Muscle of leg (tissue), 11 donors: ENCODE data around the gene NRG3. TPM values are rescaled to one million over a fixed set of nuclear protein-coding genes. Genes with fewer than 3 reads are reported as not detected.

Experiments used
- DNase-seq: peaks from one replicate; pipeline ENCODE4 v3.0.0; 2013
- H3K27ac ChIP-seq: one replicate; pipeline ENCODE4 v1.5.1; 2013; ENCODE audit warnings: mild to moderate bottlenecking, low read length, control low read depth
- H3K27me3 ChIP-seq: one replicate; pipeline ENCODE4 v1.6.1; 2013; ENCODE audit warnings: low read length; ENCODE audit not compliant: control insufficient read depth, insufficient read depth
- H3K36me3 ChIP-seq: one replicate; pipeline ENCODE4 v1.6.1; 2013; ENCODE audit warnings: low read length; ENCODE audit not compliant: control insufficient read depth, insufficient read depth
- H3K4me1 ChIP-seq: one replicate; pipeline ENCODE4 v1.6.1; 2013; ENCODE audit warnings: low read length; ENCODE audit not compliant: control insufficient read depth, insufficient read depth
- H3K4me3 ChIP-seq: one replicate; pipeline ENCODE4 v1.5.1; 2013; ENCODE audit warnings: low read length, control low read depth
- H3K9me3 ChIP-seq: replicated peaks from 2 replicates; pipeline ENCODE4 v1.6.1; 2013; ENCODE audit warnings: low read depth, low read length; ENCODE audit not compliant: control insufficient read depth
- WGBS: methylation state at CpG from one replicate; pipeline ENCODE4 v1.1.5; 2013; ENCODE audit warnings: missing lambda C conversion rate; ENCODE audit not compliant: insufficient coverage; 5-methylcytosine and 5-hydroxymethylcytosine counted together
- polyA plus RNA-seq, 8 donors: library from polyadenylated mRNA; unstranded; fragments of 120-200 nt; gene quantifications; one replicate each; pipeline versions ENCODE4 v1.2.1 to v1.2.3, GENCODE V29; 2013; ENCODE audit warnings: inconsistent platforms in 1 of 8, low replicate concordance in 1 of 8; ENCODE audit not compliant: insufficient read length in 8 of 8, insufficient read depth in 1 of 8
- total RNA-seq: library from RNA; stranded (reverse); fragments of 120-200 nt; gene quantifications from one replicate; pipeline ENCODE4 v1.2.4, GENCODE V29; 2013

The NRG3 gene
- total and polyA plus RNA-seq, 9 donors, result 0.04 to 0.60 (median 0.18) TPM

DNA sequence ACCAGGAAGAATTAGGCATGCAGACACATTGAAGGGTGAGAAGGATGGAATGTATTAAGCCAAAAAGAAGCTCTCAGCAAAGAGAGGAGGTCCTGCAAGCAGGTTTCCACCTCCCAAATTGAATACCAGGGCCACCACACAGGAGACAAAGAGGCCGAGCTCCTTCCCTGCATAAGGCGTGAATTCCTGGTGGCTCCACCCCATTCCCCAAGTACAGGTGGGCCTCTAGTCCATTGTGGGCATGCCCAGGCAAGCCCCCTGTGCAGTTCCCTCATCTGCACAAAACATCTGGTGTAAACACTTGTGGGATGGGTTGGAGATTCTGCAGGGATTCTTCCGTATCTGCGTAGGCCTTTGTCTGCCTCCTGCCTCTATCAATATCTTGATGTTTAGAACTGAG, 817.5 kb downstream of the NRG3 start:
- Histone ChIP-seq H3K27me3 (no peaks in the 10 kb centered on the region), H3K36me3 (no peaks in the 10 kb centered on the region), H3K27ac (no peak overlapping the region), H3K4me3 (no peak overlapping the region), H3K4me1 (no peaks in the 10 kb centered on the region), H3K9me3 (no peaks in the 10 kb centered on the region)
- DNase-seq, result no peak
- WGBS, result no CpG with 5 or more reads among the region's 4 CpGs

DNA sequence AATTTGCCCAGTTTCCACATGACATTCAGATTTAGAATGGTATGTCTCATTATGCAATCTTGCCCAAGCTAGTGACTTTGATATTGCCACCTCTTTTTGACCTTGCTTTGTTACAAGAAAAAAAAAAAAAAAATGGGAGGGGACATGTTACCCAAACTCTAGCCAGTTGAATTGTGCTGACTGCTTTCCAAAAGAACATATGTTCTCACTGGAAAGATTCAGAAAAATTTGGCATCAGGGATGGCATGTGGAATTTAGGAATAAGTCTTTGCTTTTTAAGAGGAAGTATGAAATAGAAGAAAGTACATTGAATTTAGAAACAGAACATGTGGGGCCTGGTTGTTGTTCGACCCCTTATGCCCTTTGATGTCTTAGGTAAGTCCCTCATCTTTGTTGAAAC, 846.8 kb downstream of the NRG3 start:
- Histone ChIP-seq H3K9me3 (peaks cover 2% of the 10 kb centered on the region), H3K36me3 (no peaks in the 10 kb centered on the region), H3K27ac (no peak overlapping the region), H3K4me3 (no peak overlapping the region), H3K27me3 (no peaks in the 10 kb centered on the region), H3K4me1 (no peaks in the 10 kb centered on the region)
- no CpG with 5 or more reads among the region's 1 CpG for WGBS
- no peak for DNase-seq

DNA sequence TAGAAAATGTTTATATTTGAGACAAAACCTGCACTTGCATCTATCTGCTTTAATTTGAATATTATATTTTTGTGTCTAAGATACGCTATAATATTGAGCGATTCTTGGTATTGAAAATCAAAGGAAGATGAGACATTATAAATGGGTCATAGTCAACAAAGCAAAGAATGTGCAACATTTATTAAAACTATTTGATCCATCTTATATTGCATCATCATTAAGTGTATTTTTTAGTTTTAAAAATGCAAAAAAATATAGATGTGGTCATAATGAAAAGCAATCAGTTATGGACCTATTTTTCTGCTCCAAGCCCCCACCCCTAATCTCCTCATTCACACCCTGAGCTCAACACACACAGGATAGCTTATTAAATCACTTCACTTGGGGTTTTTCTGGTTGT, 847.3 kb downstream of the NRG3 start:
- no CpG with 5 or more reads among the region's 2 CpGs for WGBS
- H3K9me3 ChIP-seq, result peaks cover 2% of the 10 kb centered on the region
- no peak for DNase-seq

DNA sequence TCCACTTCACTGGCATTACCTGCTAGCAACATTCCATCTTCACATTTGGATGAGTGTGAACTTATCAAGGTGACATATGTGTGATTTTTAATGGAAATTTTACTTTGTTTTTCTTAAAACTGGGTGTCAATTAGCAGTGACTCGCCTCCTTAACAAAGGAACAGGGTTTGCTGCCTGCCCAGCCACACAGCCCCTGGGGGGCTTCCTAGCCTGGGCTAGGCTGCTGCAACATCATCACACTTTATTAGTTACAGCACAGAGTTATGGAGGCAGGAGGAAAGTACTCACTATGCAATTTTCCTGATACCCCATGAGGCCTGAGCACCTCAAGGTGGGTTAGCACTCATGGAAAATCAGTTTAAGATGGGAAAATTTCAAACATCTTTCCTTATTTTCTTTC, 861.3 kb downstream of the NRG3 start:
- Histone ChIP-seq H3K27me3 (no peaks in the 10 kb centered on the region), H3K4me1 (no peaks in the 10 kb centered on the region), H3K4me3 (no peak overlapping the region), H3K36me3 (no peaks in the 10 kb centered on the region), H3K27ac (no peak overlapping the region), H3K9me3 (no peaks in the 10 kb centered on the region)
- WGBS, result 60% methylated on average over 1 of the region's 1 CpG
- no peak for DNase-seq

More for the DNA sequence above, 847.3 kb downstream of the NRG3 start:
- Histone ChIP-seq H3K27ac (no peak overlapping the region), H3K36me3 (no peaks in the 10 kb centered on the region), H3K4me3 (no peak overlapping the region), H3K27me3 (no peaks in the 10 kb centered on the region), H3K4me1 (no peaks in the 10 kb centered on the region)

DNA sequence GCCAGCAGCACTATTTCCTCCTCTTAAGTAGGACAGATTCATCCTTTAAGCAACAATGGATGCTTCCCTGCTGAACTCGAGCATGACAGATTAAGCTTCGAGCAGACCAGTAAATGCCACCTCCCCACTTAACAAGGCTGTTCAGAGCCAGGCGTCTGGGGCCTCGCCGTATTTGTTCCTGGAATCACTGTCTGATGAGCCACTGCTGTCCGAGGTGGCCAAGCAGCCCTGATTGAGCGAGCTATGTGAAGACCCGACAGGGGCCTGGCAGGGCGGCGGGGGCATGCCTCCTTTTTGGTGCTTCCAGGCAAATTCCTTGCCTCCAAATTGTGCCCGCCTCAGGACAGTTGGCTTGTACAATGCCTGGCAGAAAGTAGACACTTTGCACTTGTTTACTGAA, 862.6 kb downstream of the NRG3 start:
- DNase-seq, result no peak
- Histone ChIP-seq H3K36me3 (no peaks in the 10 kb centered on the region), H3K9me3 (no peaks in the 10 kb centered on the region), H3K4me1 (no peaks in the 10 kb centered on the region), H3K27ac (no peak overlapping the region), H3K4me3 (no peak overlapping the region), H3K27me3 (no peaks in the 10 kb centered on the region)
- 69% methylated on average over 5 of the region's 11 CpGs for WGBS

DNA sequence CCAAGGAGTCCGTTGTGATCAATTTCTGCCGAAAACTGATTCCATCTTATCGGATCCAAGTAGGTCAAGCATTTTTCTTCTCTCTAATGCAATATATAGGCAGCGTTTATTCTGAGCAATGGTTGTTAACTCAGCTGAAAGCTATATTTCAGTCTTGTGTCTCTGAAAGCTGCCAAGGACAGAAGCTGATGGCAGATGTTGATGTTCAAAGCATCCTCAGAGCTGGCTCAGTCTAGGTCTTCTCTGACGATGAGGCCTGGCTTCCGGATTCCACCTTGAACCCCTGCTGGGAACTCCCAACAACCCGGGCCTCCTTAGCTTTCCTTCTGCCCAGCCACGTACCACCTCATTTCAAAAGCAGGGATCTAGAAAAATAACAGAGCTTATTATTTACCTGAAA, 863.6 kb downstream of the NRG3 start:
- no peak overlapping the region for H3K27ac ChIP-seq
- peak; percentile 8 for DNase-seq
- H3K4me1 ChIP-seq, result no peaks in the 10 kb centered on the region
- no peaks in the 10 kb centered on the region for H3K36me3 ChIP-seq
- no peak overlapping the region for H3K4me3 ChIP-seq
- H3K27me3 ChIP-seq, result no peaks in the 10 kb centered on the region
- no CpG with 5 or more reads among the region's 8 CpGs for WGBS
- no peaks in the 10 kb centered on the region for H3K9me3 ChIP-seq

DNA sequence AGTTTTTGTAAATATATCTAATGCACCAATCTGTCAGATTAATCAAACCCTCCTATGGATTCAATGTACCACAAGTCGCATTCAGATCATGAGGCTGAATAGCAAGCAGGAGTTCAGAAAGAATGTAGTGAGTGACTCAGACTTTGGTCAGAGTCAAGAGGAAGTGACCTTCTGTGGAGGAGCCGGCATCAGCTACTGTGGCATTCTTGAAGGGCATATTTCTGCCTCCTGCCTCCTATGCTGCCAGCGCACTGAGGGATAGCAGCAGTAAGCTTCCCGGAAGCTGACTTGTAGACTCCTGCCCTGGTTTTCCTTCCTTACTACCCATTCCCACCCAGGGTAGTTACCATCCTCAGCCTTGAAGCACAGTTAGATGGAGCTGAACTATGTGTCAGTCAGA, 867.5 kb downstream of the NRG3 start:
- Histone ChIP-seq H3K4me1 (no peaks in the 10 kb centered on the region), H3K27ac (no peak overlapping the region), H3K27me3 (no peaks in the 10 kb centered on the region), H3K9me3 (no peaks in the 10 kb centered on the region), H3K4me3 (no peak overlapping the region), H3K36me3 (no peaks in the 10 kb centered on the region)
- 76% methylated on average over 3 of the region's 4 CpGs for WGBS
- DNase-seq, result no peak

DNA sequence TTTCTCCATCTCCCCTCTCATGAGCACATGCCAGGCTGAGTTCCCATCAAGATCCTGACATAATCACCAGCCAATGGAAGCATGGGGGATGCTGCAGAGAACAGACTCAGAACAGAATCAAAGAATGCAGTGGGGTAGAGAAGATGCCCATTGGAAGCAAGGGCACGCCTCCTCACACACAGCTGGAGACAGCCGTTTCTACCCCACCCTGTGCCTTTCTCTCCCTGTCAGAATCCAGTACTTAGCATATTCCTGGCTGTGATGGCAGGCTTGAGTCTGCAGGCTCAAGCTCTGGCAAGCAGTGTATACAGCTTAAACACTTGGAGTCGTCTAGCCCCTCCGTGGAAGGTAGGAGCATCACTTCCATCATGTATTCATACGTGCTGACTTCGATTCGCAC, 867.9 kb downstream of the NRG3 start:
- Histone ChIP-seq H3K4me1 (no peaks in the 10 kb centered on the region), H3K27me3 (no peaks in the 10 kb centered on the region), H3K27ac (no peak overlapping the region), H3K4me3 (no peak overlapping the region), H3K9me3 (no peaks in the 10 kb centered on the region), H3K36me3 (no peaks in the 10 kb centered on the region)
- 73% methylated on average over 5 of the region's 7 CpGs for WGBS
- no peak for DNase-seq

DNA sequence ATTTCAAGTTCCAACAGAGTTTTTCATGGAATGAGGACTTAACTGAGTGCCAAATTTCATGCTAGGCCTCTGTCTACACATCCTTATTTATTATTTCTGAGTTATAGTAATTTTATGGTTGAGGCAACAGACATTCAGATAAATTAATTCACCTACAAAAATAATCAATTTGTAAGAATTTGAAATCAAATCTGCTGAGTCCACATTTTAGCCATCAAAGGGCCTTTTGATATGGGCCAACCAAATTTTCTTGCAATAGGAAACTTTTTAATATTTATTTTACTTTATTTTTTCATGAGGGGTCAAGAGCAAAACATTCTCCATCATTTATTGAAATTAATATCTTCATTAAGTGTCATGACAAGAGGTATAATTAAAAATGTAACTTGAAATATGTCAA, 875.5 kb downstream of the NRG3 start:
- Histone ChIP-seq H3K36me3 (no peaks in the 10 kb centered on the region), H3K27ac (no peak overlapping the region), H3K9me3 (no peaks in the 10 kb centered on the region), H3K27me3 (no peaks in the 10 kb centered on the region), H3K4me3 (no peak overlapping the region), H3K4me1 (no peaks in the 10 kb centered on the region)
- DNase-seq, result no peak

DNA sequence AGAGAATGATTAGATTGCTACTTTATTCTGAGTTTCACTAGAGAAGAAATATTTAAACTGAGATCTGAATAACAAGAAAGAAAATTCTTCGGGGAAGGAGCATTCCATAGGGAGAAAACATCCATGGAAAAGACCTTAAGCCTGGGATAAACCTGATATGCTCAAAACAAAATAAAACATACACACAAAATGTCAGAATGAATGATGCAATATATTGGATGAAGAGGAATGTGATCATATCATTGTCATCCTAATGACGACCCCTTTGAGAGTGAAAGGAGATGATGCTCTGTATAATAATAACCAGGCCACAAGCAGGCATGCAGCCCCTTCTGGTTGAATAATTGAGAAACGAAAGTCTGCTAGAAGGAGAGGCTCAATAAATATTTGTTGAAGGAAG, 882.4 kb downstream of the NRG3 start:
- no CpG with 5 or more reads among the region's 3 CpGs for WGBS
- no peak overlapping the region for H3K4me3 ChIP-seq
- no peaks in the 10 kb centered on the region for H3K27me3 ChIP-seq
- H3K36me3 ChIP-seq, result no peaks in the 10 kb centered on the region
- H3K4me1 ChIP-seq, result no peaks in the 10 kb centered on the region
- no peak for DNase-seq
- H3K27ac ChIP-seq, result no peak overlapping the region
- no peaks in the 10 kb centered on the region for H3K9me3 ChIP-seq

DNA sequence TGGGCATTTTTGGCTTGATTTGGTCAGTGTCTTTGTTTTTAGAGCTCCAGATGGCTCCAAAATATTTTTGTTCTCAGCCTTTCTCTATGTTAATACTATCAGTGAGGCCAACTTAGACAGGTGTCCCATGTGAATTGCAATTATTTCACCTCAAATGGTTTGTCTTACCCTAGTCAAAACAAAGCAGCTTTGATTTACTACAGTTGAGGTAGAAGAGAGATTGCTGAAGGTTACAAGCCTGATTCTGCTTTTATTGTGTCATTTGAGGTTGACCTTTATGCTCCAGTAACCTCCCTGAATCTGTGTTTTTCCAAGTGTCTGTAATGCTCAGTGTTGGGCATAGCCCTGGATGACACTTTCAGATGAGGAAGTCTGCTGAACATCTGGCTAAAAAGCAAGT, 882.9 kb downstream of the NRG3 start:
- Histone ChIP-seq H3K27ac (no peak overlapping the region), H3K27me3 (no peaks in the 10 kb centered on the region), H3K9me3 (no peaks in the 10 kb centered on the region), H3K4me3 (no peak overlapping the region), H3K4me1 (no peaks in the 10 kb centered on the region), H3K36me3 (no peaks in the 10 kb centered on the region)
- no peak for DNase-seq
